Fibroblast of lung (primary cell): ENCODE measurements around the gene DKK3. TPM values are rescaled to one million over a fixed set of nuclear protein-coding genes. Genes with fewer than 3 reads are reported as not detected.

ENCODE experiments used
- DNase-seq, 2 donors: peaks; one replicate each; pipeline versions ENCODE4 v3.0.0 to v3.0.0-alpha.2; 2010; ENCODE audit warnings: low read depth in 2 of 2
- H2AFZ ChIP-seq: 2 replicates; pipeline ENCODE4 v1.5.1; 2012; ENCODE audit warnings: low read length, control low read depth, inconsistent platforms
- H3K27ac ChIP-seq: 2 replicates; pipeline ENCODE4 v1.5.1; 2011; ENCODE audit warnings: low read length, control low read depth; ENCODE audit not compliant: insufficient read depth
- H3K27me3 ChIP-seq: 2 replicates; pipeline ENCODE4 v1.5.1; 2011; ENCODE audit warnings: mild to moderate bottlenecking, low read length; ENCODE audit not compliant: control insufficient read depth, insufficient read depth
- H3K36me3 ChIP-seq: 2 replicates; pipeline ENCODE4 v1.5.1; 2011; ENCODE audit warnings: low read length; ENCODE audit not compliant: control insufficient read depth, insufficient read depth
- H3K4me1 ChIP-seq: 2 replicates; pipeline ENCODE4 v1.5.1; 2011; ENCODE audit warnings: low read length; ENCODE audit not compliant: control insufficient read depth, insufficient read depth; ENCODE audit errors: extremely low read depth
- H3K4me2 ChIP-seq: 2 replicates; pipeline ENCODE4 v1.5.1; 2011; ENCODE audit warnings: low read length, control low read depth; ENCODE audit not compliant: insufficient read depth; ENCODE audit errors: extremely low read depth
- H3K4me3 ChIP-seq, 4 experiments: fragments of 200-600 bp in 1 of 4; sonication (generic) in 1 of 4; replicated peaks in 1 of 4; 2 replicates each; pipeline ENCODE4 v1.5.1; 2011 to 2016; ENCODE audit warnings: low read length in 4 of 4, low read depth in 3 of 4, mild to moderate bottlenecking in 3 of 4, control low read depth in 2 of 4, inconsistent platforms in 1 of 4, mixed read lengths in 1 of 4; ENCODE audit not compliant: insufficient read depth in 1 of 4; ENCODE audit errors: control extremely low read depth in 1 of 4
- H3K79me2 ChIP-seq: 2 replicates; pipeline ENCODE4 v1.5.1; 2012; ENCODE audit warnings: mild to moderate bottlenecking, low read length, inconsistent platforms; ENCODE audit not compliant: control insufficient read depth, insufficient read depth
- H3K9ac ChIP-seq: 2 replicates; pipeline ENCODE4 v1.5.1; 2011; ENCODE audit warnings: mild to moderate bottlenecking, low read length, control low read depth; ENCODE audit not compliant: insufficient read depth
- H3K9me3 ChIP-seq: 2 replicates; pipeline ENCODE4 v1.5.1; 2012; ENCODE audit warnings: low read depth, low read length; ENCODE audit not compliant: control insufficient read depth, insufficient read depth
- H4K20me1 ChIP-seq: 2 replicates; pipeline ENCODE4 v1.5.1; 2011; ENCODE audit warnings: low read length; ENCODE audit not compliant: control insufficient read depth, insufficient read depth; ENCODE audit errors: extremely low read depth
- CTCF ChIP-seq, 2 donors: IDR thresholded peaks in 1 of 2; conservative IDR thresholded peaks in 1 of 2; 1 replicate in 1 of 2; 2 replicates in 1 of 2; pipeline ENCODE4 v1.5.1; 2011 to 2012; ENCODE audit warnings: low read length in 2 of 2, control low read depth in 1 of 2, inconsistent platforms in 1 of 2, low read depth in 1 of 2, mild to moderate bottlenecking in 1 of 2
- EZH2 ChIP-seq: IDR thresholded peaks from 2 replicates; pipeline ENCODE4 v1.5.1; 2012; ENCODE audit warnings: low read length, control low read depth, mild to moderate bottlenecking; ENCODE audit errors: missing control alignments
- polyA plus RNA-seq, 2 donors: library from polyadenylated mRNA; depleted of rRNA in 1 of 2; stranded (reverse) in 1 of 2; unstranded in 1 of 2; fragments of >200 nt; gene quantifications; 2 replicates each; pipeline ENCODE4 v1.2.1, GENCODE V29; 2011 to 2012; ENCODE audit warnings: missing spikeins in 1 of 2
- total RNA-seq: library from RNA; depleted of rRNA; stranded (reverse); fragments of >200 nt; gene quantifications from 2 replicates; pipeline ENCODE4 v1.2.1, GENCODE V29; 2014

DKK3 gene
- total and polyA plus RNA-seq, 2 donors (not counting 1 experiment from before 2014, with no cell fraction given): 1,064 to 1,566 TPM

- H4K20me1 ChIP-seq: no peaks in the 10 kb centered on the region
- H2AFZ ChIP-seq: no peak overlapping the region
- no peak overlapping the region for H3K4me2 ChIP-seq
- DNase-seq: no peak
- H3K27me3 ChIP-seq: no peaks in the 10 kb centered on the region
- no peak overlapping the region for H3K9ac ChIP-seq
- TF ChIP-seq CTCF (conservative IDR thresholded peaks at IDR 0.05 in 1 of 2, IDR thresholded peaks at IDR 0.05 in 1 of 2; ENCODE audit: low read depth in 1 of 2, low read length in 2 of 2) (no peak), EZH2 (no peak)
- H3K79me2 ChIP-seq: peaks cover 5% of the 10 kb centered on the region
- no peak overlapping the region for H3K4me3 ChIP-seq
- peaks cover 14% of the 10 kb centered on the region for H3K4me1 ChIP-seq
- peaks cover 37% of the 10 kb centered on the region for H3K36me3 ChIP-seq
- H3K9me3 ChIP-seq: no peaks in the 10 kb centered on the region
- H3K27ac ChIP-seq: no peak overlapping the region
Observed at GRCh38 chr11:11965192-11965591, 43.2 kb downstream of the DKK3 start.

DNA sequence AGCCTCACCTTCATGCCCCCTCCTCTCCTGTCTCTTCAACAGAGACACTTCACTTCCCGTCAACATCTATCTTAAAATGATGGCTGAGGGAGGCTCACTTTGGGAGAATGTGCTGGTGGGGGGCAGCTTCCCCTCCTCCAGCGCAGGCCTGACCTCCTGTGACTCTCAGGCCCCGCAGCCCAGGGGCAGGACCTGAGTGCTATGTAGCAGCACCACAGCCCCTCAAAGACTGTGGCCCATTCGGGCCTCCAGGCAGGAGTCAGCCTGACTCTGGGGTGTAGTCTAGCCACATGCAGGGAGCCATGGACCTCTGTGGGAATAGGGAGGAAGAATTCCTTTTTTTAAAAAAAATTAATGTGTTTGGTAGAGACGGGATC is 43.7 kb downstream of the DKK3 start:
- DNase-seq: no peak
- TF ChIP-seq CTCF (conservative IDR thresholded peaks at IDR 0.05 in 1 of 2, IDR thresholded peaks at IDR 0.05 in 1 of 2; ENCODE audit: low read depth in 1 of 2, low read length in 2 of 2): no peak
- no peak for TF ChIP-seq EZH2

DNA sequence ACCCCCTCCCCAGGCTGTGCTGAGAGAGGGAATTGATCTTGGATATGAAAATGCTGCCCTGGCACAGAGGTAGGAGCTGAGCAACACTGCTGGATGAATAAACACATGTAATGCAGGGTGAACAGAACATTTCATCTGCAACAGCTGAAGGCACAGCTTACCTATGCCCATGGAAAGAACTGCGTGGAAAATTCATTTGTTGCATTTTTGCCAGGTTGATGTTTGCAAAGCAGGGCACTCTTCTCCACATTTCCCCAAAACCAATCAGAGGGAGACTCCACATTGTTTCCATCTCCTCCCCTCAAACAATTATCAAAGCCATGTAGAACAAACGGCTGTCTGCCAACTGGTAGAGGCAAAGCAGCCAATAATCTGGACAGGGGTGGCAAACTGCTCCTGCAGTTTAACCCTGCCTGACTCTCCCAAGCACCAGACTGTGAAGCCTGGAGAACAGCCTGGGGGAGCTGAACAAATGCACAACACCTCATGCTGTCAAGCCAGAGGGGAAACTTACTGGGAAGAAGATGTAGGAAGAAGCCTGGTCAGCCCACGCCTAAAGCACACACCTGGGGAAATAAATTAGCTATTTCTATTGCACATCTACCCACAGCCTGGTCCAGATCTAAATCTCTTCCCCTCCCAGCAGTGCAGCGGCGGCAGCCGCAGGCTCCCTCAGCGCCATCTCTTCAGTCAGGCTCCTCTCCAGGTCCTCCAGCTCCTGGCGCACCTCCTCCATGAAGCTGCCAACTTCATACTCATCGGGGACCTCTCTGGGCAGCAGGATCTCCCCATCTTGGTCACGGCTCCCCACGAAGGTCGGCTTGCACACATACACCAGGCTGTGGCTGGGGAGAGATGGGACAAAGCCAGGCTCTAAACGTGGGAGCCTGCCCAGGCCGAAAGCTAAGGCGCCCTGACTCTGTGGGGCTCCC is 44.3 kb downstream of the DKK3 start:
- H4K20me1 ChIP-seq: no peaks in the 10 kb centered on the region
- H3K4me2 ChIP-seq: no peak overlapping the region
- peaks cover 35% of the 10 kb centered on the region for H3K36me3 ChIP-seq
- H3K9ac ChIP-seq: no peak overlapping the region
- no peaks in the 10 kb centered on the region for H3K9me3 ChIP-seq
- no peak overlapping the region for H2AFZ ChIP-seq
- H3K4me1 ChIP-seq: peaks cover 6% of the 10 kb centered on the region
- no peak for TF ChIP-seq EZH2
- TF ChIP-seq CTCF (conservative IDR thresholded peaks at IDR 0.05 in 1 of 2, IDR thresholded peaks at IDR 0.05 in 1 of 2; ENCODE audit: low read depth in 1 of 2, low read length in 2 of 2): no peak
- H3K27me3 ChIP-seq: no peaks in the 10 kb centered on the region
- no peak overlapping the region for H3K4me3 ChIP-seq
- DNase-seq: no peak
- H3K27ac ChIP-seq: no peak overlapping the region
- H3K79me2 ChIP-seq: peaks cover 2% of the 10 kb centered on the region

More for the DNA sequence above, 43.7 kb downstream of the DKK3 start:
- H3K9me3 ChIP-seq: no peaks in the 10 kb centered on the region
- H3K4me3 ChIP-seq: no peak overlapping the region
- H3K27ac ChIP-seq: no peak overlapping the region
- no peaks in the 10 kb centered on the region for H3K27me3 ChIP-seq
- no peaks in the 10 kb centered on the region for H4K20me1 ChIP-seq
- no peak overlapping the region for H2AFZ ChIP-seq
- H3K4me1 ChIP-seq: peaks cover 13% of the 10 kb centered on the region
- no peak overlapping the region for H3K9ac ChIP-seq
- H3K4me2 ChIP-seq: no peak overlapping the region
- H3K36me3 ChIP-seq: peaks cover 35% of the 10 kb centered on the region
- H3K79me2 ChIP-seq: peaks cover 2% of the 10 kb centered on the region
